HEK293 (cell line): ENCODE results near the gene PLCG1.

Experiments used
- CTCF ChIA-PET: fragments of 350-600 bp; formaldehyde crosslinking; extraction: SDS; loops from one replicate; lab custom pipeline; 2021; ENCODE audit warnings: antibody characterized with exemption; lab: Yijun Ruan, JAX
- POLR2A ChIA-PET: fragments of 300-600 bp; formaldehyde crosslinking; extraction: SDS; loops from one replicate; lab custom pipeline; 2020; ENCODE audit warnings: antibody characterized with exemption, inconsistent platforms; lab: Yijun Ruan, JAX
- H3K27ac ChIP-seq: fragments of 200-500 bp; sonication (Bioruptor generic); 2 replicates; pipeline ENCODE4 v1.5.1; 2014; ENCODE audit warnings: low read depth, low read length, control low read depth, inconsistent platforms; ENCODE audit errors: extremely low read depth
- H3K36me3 ChIP-seq, 2 experiments: fragments of 200-500 bp in 1 of 2; sonication (Bioruptor generic) in 1 of 2; 1 replicate in 1 of 2; 2 replicates in 1 of 2; pipeline ENCODE4 v1.5.1; 2014 to 2017; ENCODE audit warnings: inconsistent platforms in 2 of 2, low read length in 2 of 2; ENCODE audit not compliant: control insufficient read depth in 2 of 2, insufficient read depth in 1 of 2
- H3K4me1 ChIP-seq: fragments of 200-500 bp; sonication (Bioruptor generic); 2 replicates; pipeline ENCODE4 v1.5.1; 2014; ENCODE audit warnings: mild to moderate bottlenecking, low read length, inconsistent platforms; ENCODE audit not compliant: control insufficient read depth, insufficient read depth
- H3K4me3 ChIP-seq: 2 replicates; pipeline ENCODE4 v1.5.1; 2011; ENCODE audit warnings: low read depth, mild to moderate bottlenecking, control low read depth, low read length, moderate library complexity
- H3K9me3 ChIP-seq: fragments of 200-500 bp; sonication (Bioruptor generic); 2 replicates; pipeline ENCODE4 v1.5.1; 2014; ENCODE audit warnings: low read depth, low read length, inconsistent platforms; ENCODE audit not compliant: control insufficient read depth, insufficient read depth
- BCL11B ChIP-seq: fragments of 450-650 bp; formaldehyde crosslinking; IDR thresholded peaks from 2 replicates; pipeline ENCODE4 v1.5.1; 2016; ENCODE audit warnings: low read depth, missing biosample characterization, missing genetic modification characterization
- KLF7 ChIP-seq: fragments of 450-650 bp; formaldehyde crosslinking; IDR thresholded peaks from 2 replicates; pipeline ENCODE4 v1.5.1; 2016; ENCODE audit warnings: missing biosample characterization, missing genetic modification characterization, borderline replicate concordance
- OSR2 ChIP-seq: fragments of 450-650 bp; formaldehyde crosslinking; IDR thresholded peaks from 2 replicates; pipeline ENCODE4 v1.5.1; 2016; ENCODE audit warnings: missing biosample characterization, missing genetic modification characterization
- OVOL3 ChIP-seq: fragments of 450-650 bp; formaldehyde crosslinking; IDR thresholded peaks from 2 replicates; pipeline ENCODE4 v1.5.1; 2016; ENCODE audit warnings: missing biosample characterization, missing genetic modification characterization
- SALL2 ChIP-seq: fragments of 450-650 bp; formaldehyde crosslinking; IDR thresholded peaks from 2 replicates; pipeline ENCODE4 v1.5.0; 2017; ENCODE audit warnings: missing biosample characterization, mild to moderate bottlenecking, missing genetic modification characterization, borderline replicate concordance
- ZBTB48 ChIP-seq: fragments of 450-650 bp; formaldehyde crosslinking; IDR thresholded peaks from 2 replicates; pipeline ENCODE4 v1.5.1; 2016; ENCODE audit warnings: missing biosample characterization, missing genetic modification characterization
- ZNF138 ChIP-seq: fragments of 450-650 bp; formaldehyde crosslinking; IDR thresholded peaks from 2 replicates; pipeline ENCODE4 v1.5.1; 2016; ENCODE audit warnings: missing biosample characterization, missing genetic modification characterization, borderline replicate concordance
- ZNF175 ChIP-seq: fragments of 450-650 bp; formaldehyde crosslinking; IDR thresholded peaks from 2 replicates; pipeline ENCODE4 v1.5.1; 2016; ENCODE audit warnings: missing biosample characterization, missing genetic modification characterization
- ZNF221 ChIP-seq: fragments of 450-650 bp; formaldehyde crosslinking; IDR thresholded peaks from 2 replicates; pipeline ENCODE4 v1.5.1; 2017; ENCODE audit warnings: missing biosample characterization, missing genetic modification characterization, borderline replicate concordance
- ZNF248 ChIP-seq: fragments of 450-650 bp; formaldehyde crosslinking; IDR thresholded peaks from 2 replicates; pipeline ENCODE4 v1.5.1; 2017; ENCODE audit warnings: missing biosample characterization, missing genetic modification characterization
- ZNF423 ChIP-seq: fragments of 450-650 bp; formaldehyde crosslinking; IDR thresholded peaks from 2 replicates; pipeline ENCODE4 v1.5.1; 2016; ENCODE audit warnings: missing biosample characterization, missing genetic modification characterization
- ZNF510 ChIP-seq: fragments of 450-650 bp; formaldehyde crosslinking; IDR thresholded peaks from 2 replicates; pipeline ENCODE4 v1.5.1; 2018; ENCODE audit warnings: mild to moderate bottlenecking, missing genetic modification characterization, missing biosample characterization; ENCODE audit not compliant: insufficient replicate concordance
- ZNF555 ChIP-seq: fragments of 450-650 bp; formaldehyde crosslinking; conservative IDR thresholded peaks from 2 replicates; pipeline ENCODE4 v1.5.1; 2017; ENCODE audit warnings: missing biosample characterization, mild to moderate bottlenecking, missing genetic modification characterization, inconsistent platforms
- ZNF558 ChIP-seq: fragments of 450-650 bp; formaldehyde crosslinking; IDR thresholded peaks from 2 replicates; pipeline ENCODE4 v1.5.1; 2016; ENCODE audit warnings: missing biosample characterization, missing genetic modification characterization
- ZNF624 ChIP-seq: fragments of 450-650 bp; formaldehyde crosslinking; IDR thresholded peaks from 2 replicates; pipeline ENCODE4 v1.5.1; 2017; ENCODE audit warnings: missing biosample characterization, missing genetic modification characterization
- ZNF76 ChIP-seq: fragments of 450-650 bp; formaldehyde crosslinking; IDR thresholded peaks from 2 replicates; pipeline ENCODE4; 2016; ENCODE audit warnings: low read depth, missing biosample characterization, missing genetic modification characterization, borderline replicate concordance
- ZNF792 ChIP-seq: fragments of 450-650 bp; formaldehyde crosslinking; IDR thresholded peaks from 2 replicates; pipeline ENCODE4 v1.5.1; 2016; ENCODE audit warnings: missing biosample characterization, missing genetic modification characterization
- ZNF837 ChIP-seq: fragments of 450-650 bp; formaldehyde crosslinking; IDR thresholded peaks from 2 replicates; pipeline ENCODE4 v1.5.1; 2016; ENCODE audit warnings: missing biosample characterization, missing genetic modification characterization
- TF ChIP-seq, protein P1 (sequence below): fragments of 450-650 bp; formaldehyde crosslinking; IDR thresholded peaks from 2 replicates; pipeline ENCODE4 v1.5.1; 2016; ENCODE audit warnings: missing biosample characterization, missing genetic modification characterization
- TF ChIP-seq, protein P2 (sequence below): fragments of 450-650 bp; formaldehyde crosslinking; IDR thresholded peaks from 2 replicates; pipeline ENCODE4 v1.5.1; 2016; ENCODE audit warnings: missing biosample characterization, missing genetic modification characterization
- TF ChIP-seq, protein P3 (sequence below): fragments of 450-650 bp; formaldehyde crosslinking; IDR thresholded peaks from 2 replicates; pipeline ENCODE4 v1.5.1; 2016; ENCODE audit warnings: missing biosample characterization, missing genetic modification characterization, low read depth
- TF ChIP-seq, protein P4 (sequence below): fragments of 450-650 bp; formaldehyde crosslinking; IDR thresholded peaks from 2 replicates; pipeline ENCODE4 v1.5.1; 2016; ENCODE audit warnings: missing biosample characterization, missing genetic modification characterization
- TF ChIP-seq, protein P5 (sequence below): fragments of 450-650 bp; formaldehyde crosslinking; IDR thresholded peaks from 2 replicates; pipeline ENCODE4; 2016; ENCODE audit warnings: missing biosample characterization, missing genetic modification characterization

Gene PLCG1

DNA sequence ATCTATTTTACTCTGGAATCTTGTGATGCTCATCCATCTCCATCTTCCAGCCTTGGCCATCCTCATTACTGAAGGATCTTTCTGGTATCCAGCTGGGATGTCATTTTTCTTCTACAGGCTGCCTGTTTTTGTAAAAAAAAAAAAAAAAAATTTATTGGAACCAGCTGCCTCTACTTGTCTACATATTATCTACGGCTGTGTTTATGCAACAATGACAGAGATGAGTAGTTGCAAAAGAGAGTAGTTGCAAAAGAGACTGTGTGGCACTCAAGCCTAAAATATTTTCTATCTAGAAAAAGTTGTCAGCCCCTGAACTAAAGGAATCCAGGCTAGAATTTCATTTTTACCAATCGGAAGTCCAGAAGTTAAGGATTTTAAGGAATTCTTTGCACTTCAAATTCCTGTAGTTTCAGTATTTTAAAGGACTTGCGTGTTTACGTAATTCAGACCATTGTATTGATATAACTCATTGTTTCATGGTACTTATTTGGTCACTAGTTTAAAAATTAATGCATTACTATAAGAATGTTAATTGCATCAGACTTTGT, 38.6 kb upstream of the PLCG1 start:
- CTCF ChIA-PET, result interaction anchor here (0.7 to 12.4 kb wide), 5 partner anchors 36 to 337 kb away, joined by 3 to 138 read pairs (median 4); no protein-coding TSS in a partner anchor

DNA sequence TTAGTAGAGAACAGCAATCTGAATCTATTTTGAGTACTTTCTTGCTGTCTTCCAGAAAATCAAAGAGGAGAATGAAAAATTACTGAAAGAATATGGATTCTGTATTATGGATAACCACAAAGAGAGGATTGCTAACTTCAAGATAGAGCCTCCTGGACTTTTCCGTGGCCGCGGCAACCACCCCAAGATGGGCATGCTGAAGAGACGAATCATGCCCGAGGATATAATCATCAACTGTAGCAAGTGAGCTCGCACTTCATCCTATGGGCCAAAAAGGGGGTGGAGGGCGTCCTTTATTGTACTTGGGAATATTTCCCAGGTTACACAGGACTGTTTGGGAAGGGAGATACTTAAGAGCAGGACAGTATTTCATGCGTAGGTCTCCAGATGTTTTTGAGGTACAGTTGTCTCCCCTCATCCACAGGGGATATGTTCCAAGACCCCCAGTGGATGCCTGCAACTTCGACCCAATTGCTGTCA, 37.3 kb upstream of the PLCG1 start:
- CTCF ChIA-PET, result interaction anchor here (6.9 to 12.4 kb wide), 2 partner anchors 112 to 134 kb away, joined by 117 to 138 read pairs; no protein-coding TSS in a partner anchor
- no peaks in the 10 kb centered on the region for H3K4me1 ChIP-seq
- no peaks in the 10 kb centered on the region for H3K9me3 ChIP-seq
- no peak overlapping the region for H3K27ac ChIP-seq
- POLR2A ChIA-PET, result interaction anchor here (0.6 kb wide), 1 partner anchor 91 kb away, joined by 10 read pairs; no protein-coding TSS in a partner anchor
- peaks cover 31 to 82% of the 10 kb centered on the region in 2 experiments for H3K36me3 ChIP-seq
- no peak overlapping the region for H3K4me3 ChIP-seq
- TF ChIP-seq OSR2 (tag by site-specific recombination), result no peak
- no peak for TF ChIP-seq SALL2
- no peak for TF ChIP-seq ZBTB48 (tag by site-specific recombination)
- no peak for TF ChIP-seq ZNF555 (tag by site-specific recombination)
- TF ChIP-seq KLF7, result no peak
- TF ChIP-seq OVOL3, result no peak
- TF ChIP-seq, protein P1, sequence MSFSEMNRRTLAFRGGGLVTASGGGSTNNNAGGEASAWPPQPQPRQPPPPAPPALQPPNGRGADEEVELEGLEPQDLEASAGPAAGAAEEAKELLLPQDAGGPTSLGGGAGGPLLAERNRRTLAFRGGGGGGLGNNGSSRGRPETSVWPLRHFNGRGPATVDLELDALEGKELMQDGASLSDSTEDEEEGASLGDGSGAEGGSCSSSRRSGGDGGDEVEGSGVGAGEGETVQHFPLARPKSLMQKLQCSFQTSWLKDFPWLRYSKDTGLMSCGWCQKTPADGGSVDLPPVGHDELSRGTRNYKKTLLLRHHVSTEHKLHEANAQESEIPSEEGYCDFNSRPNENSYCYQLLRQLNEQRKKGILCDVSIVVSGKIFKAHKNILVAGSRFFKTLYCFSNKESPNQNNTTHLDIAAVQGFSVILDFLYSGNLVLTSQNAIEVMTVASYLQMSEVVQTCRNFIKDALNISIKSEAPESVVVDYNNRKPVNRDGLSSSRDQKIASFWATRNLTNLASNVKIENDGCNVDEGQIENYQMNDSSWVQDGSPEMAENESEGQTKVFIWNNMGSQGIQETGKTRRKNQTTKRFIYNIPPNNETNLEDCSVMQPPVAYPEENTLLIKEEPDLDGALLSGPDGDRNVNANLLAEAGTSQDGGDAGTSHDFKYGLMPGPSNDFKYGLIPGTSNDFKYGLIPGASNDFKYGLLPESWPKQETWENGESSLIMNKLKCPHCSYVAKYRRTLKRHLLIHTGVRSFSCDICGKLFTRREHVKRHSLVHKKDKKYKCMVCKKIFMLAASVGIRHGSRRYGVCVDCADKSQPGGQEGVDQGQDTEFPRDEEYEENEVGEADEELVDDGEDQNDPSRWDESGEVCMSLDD (tag by site-specific recombination), result no peak
- TF ChIP-seq ZNF248 (tag by site-specific recombination), result no peak
- no peak for TF ChIP-seq ZNF837 (tag by site-specific recombination)
- no peak for TF ChIP-seq ZNF792 (tag by site-specific recombination)
- TF ChIP-seq, protein P2, sequence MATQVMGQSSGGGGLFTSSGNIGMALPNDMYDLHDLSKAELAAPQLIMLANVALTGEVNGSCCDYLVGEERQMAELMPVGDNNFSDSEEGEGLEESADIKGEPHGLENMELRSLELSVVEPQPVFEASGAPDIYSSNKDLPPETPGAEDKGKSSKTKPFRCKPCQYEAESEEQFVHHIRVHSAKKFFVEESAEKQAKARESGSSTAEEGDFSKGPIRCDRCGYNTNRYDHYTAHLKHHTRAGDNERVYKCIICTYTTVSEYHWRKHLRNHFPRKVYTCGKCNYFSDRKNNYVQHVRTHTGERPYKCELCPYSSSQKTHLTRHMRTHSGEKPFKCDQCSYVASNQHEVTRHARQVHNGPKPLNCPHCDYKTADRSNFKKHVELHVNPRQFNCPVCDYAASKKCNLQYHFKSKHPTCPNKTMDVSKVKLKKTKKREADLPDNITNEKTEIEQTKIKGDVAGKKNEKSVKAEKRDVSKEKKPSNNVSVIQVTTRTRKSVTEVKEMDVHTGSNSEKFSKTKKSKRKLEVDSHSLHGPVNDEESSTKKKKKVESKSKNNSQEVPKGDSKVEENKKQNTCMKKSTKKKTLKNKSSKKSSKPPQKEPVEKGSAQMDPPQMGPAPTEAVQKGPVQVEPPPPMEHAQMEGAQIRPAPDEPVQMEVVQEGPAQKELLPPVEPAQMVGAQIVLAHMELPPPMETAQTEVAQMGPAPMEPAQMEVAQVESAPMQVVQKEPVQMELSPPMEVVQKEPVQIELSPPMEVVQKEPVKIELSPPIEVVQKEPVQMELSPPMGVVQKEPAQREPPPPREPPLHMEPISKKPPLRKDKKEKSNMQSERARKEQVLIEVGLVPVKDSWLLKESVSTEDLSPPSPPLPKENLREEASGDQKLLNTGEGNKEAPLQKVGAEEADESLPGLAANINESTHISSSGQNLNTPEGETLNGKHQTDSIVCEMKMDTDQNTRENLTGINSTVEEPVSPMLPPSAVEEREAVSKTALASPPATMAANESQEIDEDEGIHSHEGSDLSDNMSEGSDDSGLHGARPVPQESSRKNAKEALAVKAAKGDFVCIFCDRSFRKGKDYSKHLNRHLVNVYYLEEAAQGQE (tag by site-specific recombination), result no peak

More for the DNA sequence above, 38.6 kb upstream of the PLCG1 start:
- POLR2A ChIA-PET, result no interaction called here
- Histone ChIP-seq H3K4me1 (no peaks in the 10 kb centered on the region), H3K36me3 (peaks cover 30 to 82% of the 10 kb centered on the region in 2 experiments), H3K4me3 (no peak overlapping the region), H3K9me3 (no peaks in the 10 kb centered on the region), H3K27ac (no peak overlapping the region)
- TF ChIP-seq BCL11B (no peak), ZNF624 (tag by site-specific recombination) (no peak), ZNF138 (tag by site-specific recombination) (no peak), ZNF76 (tag by site-specific recombination) (no peak), ZNF510 (tag by site-specific recombination) (no peak), ZNF558 (no peak), OSR2 (tag by site-specific recombination) (no peak), ZNF221 (tag by site-specific recombination) (no peak), ZNF175 (tag by site-specific recombination) (no peak), ZNF423 (tag by site-specific recombination) (no peak)
- TF ChIP-seq, protein P3, sequence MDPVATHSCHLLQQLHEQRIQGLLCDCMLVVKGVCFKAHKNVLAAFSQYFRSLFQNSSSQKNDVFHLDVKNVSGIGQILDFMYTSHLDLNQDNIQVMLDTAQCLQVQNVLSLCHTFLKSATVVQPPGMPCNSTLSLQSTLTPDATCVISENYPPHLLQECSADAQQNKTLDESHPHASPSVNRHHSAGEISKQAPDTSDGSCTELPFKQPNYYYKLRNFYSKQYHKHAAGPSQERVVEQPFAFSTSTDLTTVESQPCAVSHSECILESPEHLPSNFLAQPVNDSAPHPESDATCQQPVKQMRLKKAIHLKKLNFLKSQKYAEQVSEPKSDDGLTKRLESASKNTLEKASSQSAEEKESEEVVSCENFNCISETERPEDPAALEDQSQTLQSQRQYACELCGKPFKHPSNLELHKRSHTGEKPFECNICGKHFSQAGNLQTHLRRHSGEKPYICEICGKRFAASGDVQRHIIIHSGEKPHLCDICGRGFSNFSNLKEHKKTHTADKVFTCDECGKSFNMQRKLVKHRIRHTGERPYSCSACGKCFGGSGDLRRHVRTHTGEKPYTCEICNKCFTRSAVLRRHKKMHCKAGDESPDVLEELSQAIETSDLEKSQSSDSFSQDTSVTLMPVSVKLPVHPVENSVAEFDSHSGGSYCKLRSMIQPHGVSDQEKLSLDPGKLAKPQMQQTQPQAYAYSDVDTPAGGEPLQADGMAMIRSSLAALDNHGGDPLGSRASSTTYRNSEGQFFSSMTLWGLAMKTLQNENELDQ (tag by site-specific recombination), result no peak
- TF ChIP-seq, protein P4, sequence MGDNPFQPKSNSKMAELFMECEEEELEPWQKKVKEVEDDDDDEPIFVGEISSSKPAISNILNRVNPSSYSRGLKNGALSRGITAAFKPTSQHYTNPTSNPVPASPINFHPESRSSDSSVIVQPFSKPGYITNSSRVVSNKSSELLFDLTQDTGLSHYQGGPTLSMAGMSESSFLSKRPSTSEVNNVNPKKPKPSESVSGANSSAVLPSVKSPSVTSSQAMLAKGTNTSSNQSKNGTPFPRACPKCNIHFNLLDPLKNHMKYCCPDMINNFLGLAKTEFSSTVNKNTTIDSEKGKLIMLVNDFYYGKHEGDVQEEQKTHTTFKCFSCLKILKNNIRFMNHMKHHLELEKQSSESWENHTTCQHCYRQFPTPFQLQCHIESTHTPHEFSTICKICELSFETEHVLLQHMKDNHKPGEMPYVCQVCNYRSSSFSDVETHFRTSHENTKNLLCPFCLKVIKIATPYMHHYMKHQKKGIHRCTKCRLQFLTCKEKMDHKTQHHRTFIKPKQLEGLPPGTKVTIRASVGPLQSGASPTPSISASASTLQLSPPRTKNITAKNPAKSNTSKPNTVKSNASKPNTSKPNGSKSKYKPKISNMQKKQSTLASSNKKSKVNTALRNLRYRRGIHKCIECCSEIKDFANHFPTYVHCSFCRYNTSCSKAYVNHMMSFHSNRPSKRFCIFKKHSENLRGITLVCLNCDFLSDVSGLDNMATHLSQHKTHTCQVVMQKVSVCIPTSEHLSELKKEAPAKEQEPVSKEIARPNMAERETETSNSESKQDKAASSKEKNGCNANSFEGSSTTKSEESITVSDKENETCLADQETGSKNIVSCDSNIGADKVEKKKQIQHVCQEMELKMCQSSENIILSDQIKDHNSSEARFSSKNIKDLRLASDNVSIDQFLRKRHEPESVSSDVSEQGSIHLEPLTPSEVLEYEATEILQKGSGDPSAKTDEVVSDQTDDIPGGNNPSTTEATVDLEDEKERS (tag by site-specific recombination), result no peak
- TF ChIP-seq, protein P5, sequence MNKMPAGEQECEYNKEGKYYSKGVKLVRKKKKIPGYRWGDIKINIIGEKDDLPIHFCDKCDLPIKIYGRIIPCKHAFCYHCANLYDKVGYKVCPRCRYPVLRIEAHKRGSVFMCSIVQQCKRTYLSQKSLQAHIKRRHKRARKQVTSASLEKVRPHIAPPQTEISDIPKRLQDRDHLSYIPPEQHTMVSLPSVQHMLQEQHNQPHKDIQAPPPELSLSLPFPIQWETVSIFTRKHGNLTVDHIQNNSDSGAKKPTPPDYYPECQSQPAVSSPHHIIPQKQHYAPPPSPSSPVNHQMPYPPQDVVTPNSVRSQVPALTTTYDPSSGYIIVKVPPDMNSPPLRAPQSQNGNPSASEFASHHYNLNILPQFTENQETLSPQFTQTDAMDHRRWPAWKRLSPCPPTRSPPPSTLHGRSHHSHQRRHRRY, result no peak
